GM10266 (cell line): Measurements from ENCODE around the gene DNAJC5G.
"Not testable (repeated sequence)": the region's sequence is repeated elsewhere in the genome, so short reads cannot be mapped to it uniquely, and the experiment has no call there.

ENCODE experiments used
- DNase-seq: peaks from one replicate; pipeline ENCODE4 v3.0.0; 2012; ENCODE audit errors: extremely low spot score
- CTCF ChIP-seq: IDR thresholded peaks from 2 replicates; pipeline ENCODE4 v1.5.1; 2012; ENCODE audit warnings: mild to moderate bottlenecking, low read depth; ENCODE audit not compliant: control insufficient read depth, insufficient read depth; ENCODE audit errors: missing control alignments

DNAJC5G gene

GRCh38 chr2:27262379-27263286 lies 12.6 kb upstream of the DNAJC5G start, which contains the start of gene SLC30A3:
Gene SLC30A3, minus strand, starts transcription at chr2:27263047. Its CDS starts 141 bp downstream, at chr2:27262906.
- DNase-seq: peak; percentile 95
- TF ChIP-seq CTCF: no peak

DNA sequence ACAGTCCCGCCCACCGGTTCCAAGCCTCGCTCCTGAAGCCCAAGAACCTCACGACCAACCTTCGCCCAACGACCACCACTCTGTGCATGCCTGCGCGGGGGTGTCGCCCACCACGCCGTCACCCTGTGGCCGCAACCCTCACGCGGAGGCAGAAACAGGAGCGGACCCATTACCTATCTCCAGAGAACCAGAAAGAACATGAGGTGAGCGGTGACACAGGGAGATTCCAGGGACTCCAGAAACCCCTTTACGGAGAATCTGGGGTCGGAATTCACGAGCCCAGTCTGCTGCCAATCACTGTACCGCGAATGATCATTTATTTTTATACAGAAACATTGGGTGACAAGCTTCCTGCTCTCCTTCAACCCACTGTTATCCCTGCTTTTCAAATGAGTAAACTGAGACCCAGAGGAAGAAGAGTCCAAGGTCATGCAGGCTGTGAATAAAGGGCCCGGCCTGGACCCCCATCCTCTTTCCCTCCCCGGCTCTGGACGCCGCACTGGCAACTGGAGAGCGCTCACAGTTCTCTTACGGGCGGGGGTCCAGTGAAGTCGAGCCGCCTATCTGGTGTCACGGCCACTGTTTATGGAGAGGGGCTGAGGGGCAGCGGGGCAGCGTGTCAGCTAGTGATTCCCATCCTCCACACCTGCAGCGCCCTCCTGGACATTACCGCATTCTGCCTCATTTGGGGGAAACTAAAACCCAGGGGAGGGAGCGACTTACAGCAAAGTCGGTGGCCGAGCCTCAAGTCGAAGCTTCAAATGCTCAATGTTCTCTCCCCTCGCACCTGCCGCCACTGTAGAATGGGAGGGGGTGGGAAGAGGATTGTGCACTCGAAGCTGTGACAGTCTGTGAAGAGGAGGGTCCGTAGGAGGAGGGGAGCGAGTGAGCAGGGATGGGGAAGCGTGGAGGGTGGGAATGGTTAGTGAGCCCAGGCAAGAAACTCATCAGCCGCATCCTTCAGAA lies 11.7 kb upstream of the DNAJC5G start:
- TF ChIP-seq CTCF: no peak
- peak; percentile 62 for DNase-seq

GRCh38 chr2:27264253-27264752 lies 10.9 kb upstream of the DNAJC5G start:
- TF ChIP-seq CTCF: no peak
- no peak for DNase-seq

GRCh38 chr2:27264753-27265535 lies 10.3 kb upstream of the DNAJC5G start:
- peak; percentile 83 for DNase-seq
- peak; percentile 55 for TF ChIP-seq CTCF

GRCh38 chr2:27265536-27265870 lies 9.7 kb upstream of the DNAJC5G start:
- no peak for TF ChIP-seq CTCF
- DNase-seq: no peak

GRCh38 chr2:27268296-27268695 lies 6.9 kb upstream of the DNAJC5G start:
- not testable (repeated sequence) for DNase-seq

- TF ChIP-seq CTCF: no peak
- DNase-seq: no peak
Observed at GRCh38 chr2:27270131-27270530, 5.1 kb upstream of the DNAJC5G start.
